SHP77 treated with DMSO at 0.1 percent for 48 hours (cell line): ENCODE results near the gene MAJIN.
"Not testable (repeated sequence)": the region's sequence is repeated elsewhere in the genome, so short reads cannot be mapped to it uniquely, and the experiment has no call there.

Experiments
- DNase-seq: peaks from one replicate; lab custom pipeline; 2025; lab: John Stamatoyannopoulos, UW

The MAJIN gene

DNA sequence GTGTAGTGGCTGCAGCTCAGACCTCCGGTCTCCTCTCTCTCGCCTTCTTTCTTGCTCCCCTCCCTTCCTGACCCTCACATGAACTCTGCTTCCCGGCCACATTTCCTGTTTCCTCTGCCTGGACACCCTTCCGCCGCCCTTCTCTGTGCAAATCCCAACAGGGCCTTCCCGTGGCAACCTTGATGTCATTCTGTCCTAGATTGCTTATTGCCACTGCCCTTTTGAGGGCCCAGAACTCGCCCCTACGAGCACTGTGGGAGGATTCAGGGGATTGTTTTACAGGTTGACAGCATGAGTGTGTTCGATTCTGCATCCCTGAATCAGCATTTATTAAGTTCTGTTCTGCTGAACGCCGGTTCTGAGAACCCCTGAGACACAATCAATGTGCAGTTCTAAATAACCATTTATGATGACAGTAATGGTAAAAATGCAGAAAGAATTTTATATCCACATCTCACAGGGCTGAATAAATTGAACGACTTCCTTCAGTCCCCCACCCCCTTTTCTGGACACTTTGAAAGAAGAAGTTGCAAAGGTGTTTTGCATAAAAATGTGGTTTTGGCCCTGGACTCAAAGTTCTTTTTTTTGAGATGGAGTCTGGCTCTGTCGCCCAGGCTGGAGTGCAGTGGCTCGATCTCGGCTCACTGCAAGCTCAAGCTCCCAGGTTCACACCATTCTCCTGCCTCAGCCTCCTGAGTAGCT is 18.5 kb upstream of the MAJIN start:
- no peak for DNase-seq

DNA sequence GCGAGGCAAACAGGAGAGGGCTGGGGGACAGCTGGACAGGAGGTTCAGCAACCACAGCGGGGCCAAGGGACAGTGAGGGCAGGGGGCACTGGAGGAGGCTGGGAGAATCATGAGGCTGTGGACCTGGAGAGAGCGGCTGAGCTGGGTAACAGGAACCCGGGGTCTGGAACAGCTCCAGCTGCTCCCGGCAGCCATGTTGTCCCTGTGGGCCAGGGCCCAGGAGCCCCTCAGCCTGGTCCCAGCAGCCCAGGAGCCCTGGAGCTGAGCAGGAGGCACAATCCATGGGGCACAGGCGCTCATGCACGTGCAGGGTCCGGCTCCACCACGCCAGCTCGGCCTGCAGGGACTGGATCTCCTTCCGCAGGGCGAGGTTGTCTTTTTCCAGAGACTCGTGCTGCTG is 17.5 kb upstream of the MAJIN start:
- no peak for DNase-seq

GRCh38 chr11:64987998-64988854 is 16.3 kb upstream of the MAJIN start:
- DNase-seq, result no peak

- not testable (repeated sequence) for DNase-seq
Observed at GRCh38 chr11:64983339-64983738, 11.4 kb upstream of the MAJIN start.

- DNase-seq, result no peak
Observed at GRCh38 chr11:64976651-64977050, 4.7 kb upstream of the MAJIN start.

DNA sequence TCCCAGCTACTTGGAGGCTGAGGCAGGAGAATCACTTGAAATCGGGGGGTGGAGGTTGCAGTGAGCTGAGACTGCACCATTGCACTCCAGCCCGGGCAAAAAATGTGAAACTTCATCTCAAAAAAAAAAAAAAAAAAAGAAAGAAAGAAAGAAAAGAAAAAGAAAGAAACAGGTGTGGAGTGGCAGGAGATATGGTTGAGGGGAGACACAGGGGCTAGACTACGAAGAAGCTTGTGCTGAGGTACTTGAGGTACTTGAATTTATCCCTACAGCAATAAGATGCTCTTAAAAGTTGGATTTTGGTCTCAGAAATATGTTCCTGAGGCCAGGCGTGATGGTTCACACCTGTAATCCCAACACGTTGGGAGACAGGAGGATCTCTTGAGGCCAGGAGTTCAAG is 2.2 kb upstream of the MAJIN start:
- DNase-seq, result no peak

DNA sequence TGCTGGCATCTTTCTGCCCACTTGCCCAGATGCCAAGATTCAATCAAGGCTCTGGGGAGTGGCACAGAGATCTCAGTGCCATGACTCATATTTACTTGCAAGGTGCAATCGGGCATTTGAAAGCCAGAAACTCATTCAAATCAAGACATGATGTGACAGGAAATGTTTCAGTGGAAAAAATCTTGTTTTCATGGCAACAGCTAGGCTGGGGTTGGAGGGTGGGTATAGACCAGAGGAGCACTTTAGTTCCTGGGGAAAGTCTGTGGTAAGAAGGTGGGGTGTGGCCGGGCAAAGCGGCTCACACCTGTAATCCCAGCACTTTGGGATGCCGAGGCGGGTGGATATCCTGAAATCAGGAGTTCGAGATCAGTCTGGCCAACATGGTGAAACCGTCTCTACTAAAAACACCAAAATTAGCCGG is 1.2 kb downstream of the MAJIN start:
- no peak for DNase-seq

- DNase-seq, result no peak
Observed at GRCh38 chr11:64969209-64969608, 2.7 kb downstream of the MAJIN start.

DNA sequence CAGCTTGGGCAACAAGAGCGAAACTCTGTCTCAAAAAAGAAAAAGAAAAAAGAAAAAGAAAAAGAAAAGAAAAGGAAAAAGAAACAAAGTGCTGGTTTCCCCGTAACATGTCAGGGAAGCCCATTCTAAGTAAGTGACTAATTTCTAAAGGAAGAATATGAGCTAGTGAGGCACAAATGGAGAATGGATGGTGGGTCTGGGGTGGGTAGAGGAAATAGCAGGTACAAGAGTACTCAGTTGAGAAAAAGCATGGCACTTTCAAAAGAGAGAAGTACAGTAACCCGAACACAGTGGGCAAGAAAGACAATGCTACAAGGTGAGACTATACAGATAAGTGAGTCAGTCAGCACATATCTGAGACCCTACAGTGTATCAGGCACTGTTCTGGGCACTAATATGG is 4.5 kb downstream of the MAJIN start:
- DNase-seq, result no peak

DNA sequence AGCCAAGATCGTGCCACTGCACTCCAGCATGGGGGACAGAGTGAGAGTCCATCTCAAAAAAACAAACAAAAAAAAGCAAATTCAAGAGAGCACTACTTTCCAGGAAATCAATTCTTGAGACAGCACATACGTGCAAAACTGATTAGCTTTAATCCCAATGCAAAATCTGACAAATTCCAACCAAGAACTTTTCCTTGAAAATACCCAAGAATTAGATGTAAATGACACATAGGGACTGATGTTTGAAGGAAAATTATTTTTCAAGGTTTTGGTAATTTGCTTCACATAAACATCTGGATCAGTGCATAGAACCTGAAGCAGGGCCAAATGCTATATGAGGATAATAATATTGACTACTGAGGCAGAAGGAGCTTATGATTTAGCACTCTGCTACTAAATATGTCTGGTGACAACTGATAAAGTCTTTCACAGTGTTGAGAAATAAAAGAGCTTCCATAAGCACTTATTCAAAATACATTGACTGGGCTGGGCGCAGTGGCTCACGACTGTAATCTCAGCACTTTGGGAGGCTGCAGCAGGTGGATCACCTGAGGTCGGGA is 8.8 kb downstream of the MAJIN start:
- DNase-seq, result no peak

DNA sequence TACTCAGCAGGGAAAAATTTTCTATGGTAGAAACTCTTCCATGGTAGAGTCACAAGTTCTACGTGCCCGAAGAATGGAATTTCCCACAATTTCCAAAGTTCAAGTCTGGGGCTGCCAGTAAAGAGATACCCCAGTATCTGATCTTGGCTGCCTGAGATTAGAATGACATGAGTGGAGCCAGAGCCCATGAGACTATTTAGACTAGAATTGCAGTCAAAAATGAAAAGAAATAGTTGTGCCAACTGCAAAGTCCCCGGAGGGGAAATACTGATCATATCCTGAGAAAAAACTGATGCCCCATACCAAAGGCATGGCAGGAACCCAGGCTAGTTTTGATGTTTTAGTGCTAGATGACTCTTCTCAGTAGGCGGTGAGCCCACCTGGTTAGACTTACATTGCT is 11.2 kb downstream of the MAJIN start:
- no peak for DNase-seq

DNA sequence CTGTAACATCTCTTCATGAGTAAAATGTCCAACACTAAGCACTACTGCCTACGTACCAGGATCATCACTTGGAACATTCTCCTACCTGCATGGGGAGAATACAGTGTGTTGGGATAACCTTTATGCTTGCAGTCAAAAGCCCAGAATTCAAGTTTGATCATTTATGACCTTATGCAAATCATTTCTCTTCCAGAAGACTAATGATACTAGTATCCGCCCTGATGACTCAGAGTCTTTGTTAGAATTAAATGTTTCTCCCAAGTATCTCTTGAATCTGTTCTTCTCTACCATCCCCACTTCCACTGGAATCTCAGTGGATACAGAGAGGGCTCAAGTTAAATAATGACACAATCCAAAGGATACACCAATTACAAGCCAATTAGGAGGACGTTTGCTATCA is 12.4 kb downstream of the MAJIN start:
- DNase-seq, result no peak

- no peak for DNase-seq
Observed at GRCh38 chr11:64954201-64954600, 17.7 kb downstream of the MAJIN start.

GRCh38 chr11:64951529-64951928 is 20.4 kb downstream of the MAJIN start:
- no peak for DNase-seq

- no peak for DNase-seq
Observed at GRCh38 chr11:64947208-64947814, 24.6 kb downstream of the MAJIN start.

GRCh38 chr11:64936539-64936938 is 35.4 kb downstream of the MAJIN start:
- no peak for DNase-seq

- DNase-seq, result no peak
Observed at GRCh38 chr11:64935359-64936081, 36.4 kb downstream of the MAJIN start, which contains the start of gene GPHA2. TSS of gene GPHA2 (minus strand) at chr11:64935893. CDS start at chr11:64935460, 433 bp downstream.

GRCh38 chr11:64934682-64935358 is 37.1 kb downstream of the MAJIN start:
- DNase-seq, result no peak

DNA sequence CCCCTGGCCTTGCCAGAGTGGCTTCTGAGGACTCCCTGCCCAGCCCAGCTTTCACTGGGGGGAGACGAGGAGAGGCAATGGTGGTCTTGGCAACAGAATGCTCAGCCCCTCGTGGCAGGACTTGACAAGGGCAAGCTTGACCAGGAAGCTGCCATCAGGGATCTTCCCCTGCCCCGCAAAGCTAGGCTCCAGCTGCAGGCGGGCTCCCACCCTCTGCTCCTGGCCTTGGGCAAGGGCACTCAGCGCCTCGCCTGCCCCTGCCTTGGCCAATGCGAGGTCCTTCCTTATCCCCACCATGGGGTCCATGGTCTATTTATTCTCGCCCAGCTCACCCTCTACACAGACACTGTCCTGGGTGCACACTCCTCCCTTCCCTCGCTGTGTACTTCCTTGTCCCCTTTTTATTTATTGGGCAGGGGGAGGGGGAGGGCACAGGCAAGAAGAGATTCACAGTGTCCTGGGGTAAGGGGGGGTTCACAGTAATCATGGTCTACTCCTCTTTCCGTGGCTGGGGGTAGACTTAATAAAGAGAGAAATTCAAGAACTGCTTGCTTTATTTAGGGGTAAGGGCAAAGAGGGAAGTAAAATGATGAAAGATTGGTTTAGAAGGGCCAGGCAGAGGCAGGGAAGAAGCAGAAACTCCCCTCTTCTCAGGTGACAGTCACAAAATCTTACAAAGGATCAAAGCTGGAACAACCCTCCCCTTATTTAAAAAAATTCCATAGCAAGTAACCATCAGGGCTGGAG is 37.8 kb downstream of the MAJIN start:
- no peak for DNase-seq

DNA sequence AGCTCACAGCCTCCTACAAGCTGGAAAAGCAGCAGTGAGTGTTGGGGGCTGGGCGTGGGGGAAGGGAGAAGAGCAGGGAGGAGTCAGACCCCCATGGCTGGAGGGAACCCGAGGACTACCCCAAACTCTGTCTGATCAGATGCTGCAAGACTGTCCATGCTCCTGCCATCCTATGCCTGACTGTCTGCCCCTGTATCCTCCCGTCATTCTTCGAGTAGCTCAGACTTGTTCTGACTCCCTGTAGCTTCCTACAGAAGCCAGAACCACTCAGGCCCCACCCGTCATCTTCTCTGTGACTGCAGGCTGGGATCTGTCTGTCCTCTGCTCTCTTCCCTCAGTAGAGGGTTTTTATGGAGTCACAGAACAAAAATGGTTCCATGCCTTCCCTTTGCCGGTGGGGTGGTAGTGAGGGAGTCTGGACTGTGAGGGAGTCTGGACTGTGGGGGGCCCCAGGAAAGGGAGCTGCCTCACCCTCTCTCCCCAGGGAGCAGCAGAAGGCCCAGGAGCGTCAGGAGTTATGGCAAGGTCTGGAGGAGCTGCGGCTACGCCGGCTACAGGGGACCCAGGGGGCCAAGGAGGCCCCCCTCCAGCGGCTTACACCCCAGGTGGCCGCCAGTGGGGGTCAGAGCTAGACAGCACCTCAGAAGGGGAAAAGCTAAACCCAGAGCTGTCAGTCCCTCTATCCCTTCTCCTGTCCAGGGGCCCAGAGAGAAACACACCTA is 38.5 kb downstream of the MAJIN start:
- DNase-seq, result no peak
